ENCODE data around the gene RARRES2. TPM values are rescaled to one million over a fixed set of nuclear protein-coding genes. Genes with fewer than 3 reads are reported as not detected.

The RARRES2 gene
- total RNA-seq, 2 experiments from 2014 or later = not detected

- no peaks in the 10 kb centered on the region for H3K9me2 ChIP-seq (ENCODE audit: insufficient read depth, low read length)
- H3K27ac ChIP-seq (ENCODE audit: low read depth, low read length, poor library complexity, severe bottlenecking) = no peak overlapping the region
- TF ChIP-seq CTCF (conservative IDR thresholded peaks at IDR 0.05; ENCODE audit: low read length) = no peak
- TF ChIP-seq EZH2phosphoT487 (IDR thresholded peaks at IDR 0.05; ENCODE audit: borderline replicate concordance, low read depth, low read length) = no peak
- H2AFZ ChIP-seq (ENCODE audit: low read length) = peak overlapping the region; percentile 33; the same call in 1 of the 2 replicates
- peaks cover 20% of the 10 kb centered on the region for H3K4me1 ChIP-seq (ENCODE audit: insufficient read depth, low read length, poor library complexity, severe bottlenecking)
- intact Hi-C loops (cut with micrococcal nuclease; ENCODE audit: unreplicated experiment) = no loop called here
- DNase-seq (ENCODE audit: low spot score) = no peak
- H3K79me2 ChIP-seq (ENCODE audit: insufficient read depth, low read depth, low read length) = no peaks in the 10 kb centered on the region
- BruUV-seq (replicated peaks) = no TSS peak
- CTCF ChIA-PET (ENCODE audit: unreplicated experiment) = no interaction called here
- H3K36me3 ChIP-seq (ENCODE audit: insufficient read depth, low read length) = no peaks in the 10 kb centered on the region
- no peaks in the 10 kb centered on the region for H3K9me3 ChIP-seq (ENCODE audit: low read length)
- POLR2A ChIA-PET = interaction anchor here (1.0 kb wide), 2 partner anchors 8 to 50 kb away, joined by 3 read pairs; no protein-coding TSS in a partner anchor
- no peaks in the 10 kb centered on the region for H4K20me1 ChIP-seq (ENCODE audit: insufficient read depth, low read length)
- no peak overlapping the region for H3K4me3 ChIP-seq (ENCODE audit: low read depth, low read length, poor library complexity, severe bottlenecking)
- peak overlapping the region; percentile 35; the same call in 1 of the 2 replicates for H3K4me2 ChIP-seq (ENCODE audit: low read length)
Measured at GRCh38 chr7:150357270-150357669, 15.8 kb upstream of the RARRES2 start.

GRCh38 chr7:150356265-150356897, 15.0 kb upstream of the RARRES2 start:
- Histone ChIP-seq H3K4me1 (ENCODE audit: insufficient read depth, low read length, poor library complexity, severe bottlenecking) (peaks cover 20% of the 10 kb centered on the region), H2AFZ (ENCODE audit: low read length) (peak overlapping the region; percentile 20; the same call in 1 of the 2 replicates), H3K36me3 (ENCODE audit: insufficient read depth, low read length) (no peaks in the 10 kb centered on the region), H3K79me2 (ENCODE audit: insufficient read depth, low read depth, low read length) (no peaks in the 10 kb centered on the region), H3K4me2 (ENCODE audit: low read length) (peak overlapping the region; percentile 24; the same call in 1 of the 2 replicates), H3K9me2 (ENCODE audit: insufficient read depth, low read length) (no peaks in the 10 kb centered on the region), H3K4me3 (ENCODE audit: low read depth, low read length, poor library complexity, severe bottlenecking) (no peak overlapping the region), H3K27ac (ENCODE audit: low read depth, low read length, poor library complexity, severe bottlenecking) (no peak overlapping the region), H4K20me1 (ENCODE audit: insufficient read depth, low read length) (no peaks in the 10 kb centered on the region), H3K9me3 (ENCODE audit: low read length) (no peaks in the 10 kb centered on the region)
- ChIA-PET POLR2A (no interaction called here), CTCF (ENCODE audit: unreplicated experiment) (interaction anchor here (0.6 to 0.7 kb wide), 3 partner anchors 22 to 54 kb away, joined by 3 to 4 read pairs (median 3); a partner anchor contains a TSS)
- peak; percentile 60 for DNase-seq (ENCODE audit: low spot score)
- intact Hi-C loops (cut with micrococcal nuclease; ENCODE audit: unreplicated experiment) = loop anchor here (1.0 kb wide), 1 partner anchor 65 kb away; no protein-coding TSS in a partner anchor
- BruUV-seq (replicated peaks) = no TSS peak
- no peak for TF ChIP-seq EZH2phosphoT487 (IDR thresholded peaks at IDR 0.05; ENCODE audit: borderline replicate concordance, low read depth, low read length)
- TF ChIP-seq CTCF (conservative IDR thresholded peaks at IDR 0.05; ENCODE audit: low read length) = peak; percentile 89

GRCh38 chr7:150355666-150356059, 14.2 kb upstream of the RARRES2 start:
- Histone ChIP-seq H4K20me1 (ENCODE audit: insufficient read depth, low read length) (no peaks in the 10 kb centered on the region), H3K9me3 (ENCODE audit: low read length) (no peaks in the 10 kb centered on the region), H3K79me2 (ENCODE audit: insufficient read depth, low read depth, low read length) (no peaks in the 10 kb centered on the region), H2AFZ (ENCODE audit: low read length) (peak overlapping the region; percentile 25; the same call in 1 of the 2 replicates), H3K27ac (ENCODE audit: low read depth, low read length, poor library complexity, severe bottlenecking) (no peak overlapping the region), H3K9me2 (ENCODE audit: insufficient read depth, low read length) (no peaks in the 10 kb centered on the region), H3K36me3 (ENCODE audit: insufficient read depth, low read length) (no peaks in the 10 kb centered on the region), H3K4me1 (ENCODE audit: insufficient read depth, low read length, poor library complexity, severe bottlenecking) (peaks cover 20% of the 10 kb centered on the region), H3K4me3 (ENCODE audit: low read depth, low read length, poor library complexity, severe bottlenecking) (no peak overlapping the region), H3K4me2 (ENCODE audit: low read length) (no peak overlapping the region)
- ChIA-PET CTCF (ENCODE audit: unreplicated experiment) (interaction anchor here (0.6 kb wide), 1 partner anchor 50 kb away, joined by 4 read pairs; a partner anchor contains a TSS), POLR2A (interaction anchor here (0.7 to 1.2 kb wide), 3 partner anchors 23 to 481 kb away, joined by 3 to 9 read pairs (median 3); no protein-coding TSS in a partner anchor)
- no TSS peak for BruUV-seq (replicated peaks)
- DNase-seq (ENCODE audit: low spot score) = no peak
- intact Hi-C loops (cut with micrococcal nuclease; ENCODE audit: unreplicated experiment) = loop anchor here (1.0 kb wide), 1 partner anchor 66 kb away; no protein-coding TSS in a partner anchor
- TF ChIP-seq EZH2phosphoT487 (IDR thresholded peaks at IDR 0.05; ENCODE audit: borderline replicate concordance, low read depth, low read length) (no peak), CTCF (conservative IDR thresholded peaks at IDR 0.05; ENCODE audit: low read length) (no peak)

Measured in OCI-LY7 (cell line).